Retinal pigment epithelial cell (primary cell): ENCODE results near the gene RBM12.

Experiments used
- DNase-seq: peaks from one replicate; pipeline ENCODE4 v3.0.0-alpha.2; 2010; ENCODE audit warnings: low read depth
- H3K4me3 ChIP-seq: 2 replicates; pipeline ENCODE4 v1.5.1; 2011; ENCODE audit warnings: mild to moderate bottlenecking, low read length, control low read depth, moderate library complexity
- CTCF ChIP-seq: conservative IDR thresholded peaks from 2 replicates; pipeline ENCODE4 v1.5.1; 2011; ENCODE audit warnings: low read depth, low read length, control low read depth, inconsistent platforms

The RBM12 gene

GRCh38 chr20:35669681-35670080 lies 5.0 kb upstream of the RBM12 start:
- DNase-seq, result no peak
- no peak for TF ChIP-seq CTCF
- no peak overlapping the region for H3K4me3 ChIP-seq

- H3K4me3 ChIP-seq, result no peak overlapping the region
- no peak for DNase-seq
- no peak for TF ChIP-seq CTCF
Measured at GRCh38 chr20:35669221-35669620, 4.5 kb upstream of the RBM12 start.

- no peak for DNase-seq
- TF ChIP-seq CTCF, result no peak
- no peak overlapping the region for H3K4me3 ChIP-seq
Measured at GRCh38 chr20:35665949-35666288, 1.2 kb upstream of the RBM12 start.

GRCh38 chr20:35663516-35664465 lies 909 bp downstream of the RBM12 start:
- TF ChIP-seq CTCF, result no peak
- DNase-seq, result peak; percentile 41
- peak overlapping the region; percentile 96 for H3K4me3 ChIP-seq

GRCh38 chr20:35662551-35662950 lies 2.1 kb downstream of the RBM12 start:
- no peak for DNase-seq
- peak overlapping the region; percentile 96 for H3K4me3 ChIP-seq
- no peak for TF ChIP-seq CTCF

GRCh38 chr20:35661908-35662307 lies 2.8 kb downstream of the RBM12 start:
- H3K4me3 ChIP-seq, result peak overlapping the region; percentile 96
- DNase-seq, result no peak
- TF ChIP-seq CTCF, result no peak

- TF ChIP-seq CTCF, result no peak
- H3K4me3 ChIP-seq, result peak overlapping the region; percentile 96
- DNase-seq, result no peak
Measured at GRCh38 chr20:35661053-35661452, 3.6 kb downstream of the RBM12 start.
